NCI-H1092 treated with DMSO at 0.1 percent for 48 hours (cell line): ENCODE measurements around the gene HPD.
"Not testable (repeated sequence)": the region's sequence is repeated elsewhere in the genome, so short reads cannot be mapped to it uniquely, and the experiment has no call there.

ENCODE experiments used
- DNase-seq: peaks from one replicate; lab custom pipeline; 2025; lab: John Stamatoyannopoulos, UW

The HPD gene

GRCh38 chr12:121858662-121859572 lies at the start of gene HPD:
TSS of gene HPD (minus strand) at chr12:121858859. CDS start at chr12:121858823, 36 bp downstream.
- no peak for DNase-seq

GRCh38 chr12:121905746-121906145 lies 47.1 kb upstream of the HPD start:
- no peak for DNase-seq

- no peak for DNase-seq
Measured at GRCh38 chr12:121903202-121903601, 44.5 kb upstream of the HPD start.

GRCh38 chr12:121899590-121899989 lies 40.9 kb upstream of the HPD start:
- no peak for DNase-seq

- no peak for DNase-seq
Measured at GRCh38 chr12:121898287-121898686, 39.6 kb upstream of the HPD start.

- DNase-seq = no peak
Measured at GRCh38 chr12:121894633-121895032, 36.0 kb upstream of the HPD start.

GRCh38 chr12:121893961-121894460 lies 35.4 kb upstream of the HPD start:
- no peak for DNase-seq

GRCh38 chr12:121892673-121893561 lies 34.3 kb upstream of the HPD start:
- no peak for DNase-seq

GRCh38 chr12:121889661-121890060 lies 31.0 kb upstream of the HPD start:
- not testable (repeated sequence) for DNase-seq

- no peak for DNase-seq
Measured at GRCh38 chr12:121889274-121889624, 30.6 kb upstream of the HPD start.

- DNase-seq = peak; percentile 88
Measured at GRCh38 chr12:121888478-121889273, 30.0 kb upstream of the HPD start, which contains the start of gene PSMD9. TSS of gene PSMD9 (plus strand) at chr12:121888790. CDS start at chr12:121888857, 67 bp downstream.

- no peak for DNase-seq
Measured at GRCh38 chr12:121888083-121888477, 29.4 kb upstream of the HPD start.

- not testable (repeated sequence) for DNase-seq
Measured at GRCh38 chr12:121885129-121885528, 26.5 kb upstream of the HPD start.

GRCh38 chr12:121883315-121883660 lies 24.6 kb upstream of the HPD start:
- DNase-seq = no peak

- not testable (repeated sequence) for DNase-seq
Measured at GRCh38 chr12:121876080-121876447, 17.4 kb upstream of the HPD start.

- DNase-seq = no peak
Measured at GRCh38 chr12:121875582-121875981, 16.9 kb upstream of the HPD start.

- DNase-seq = no peak
Measured at GRCh38 chr12:121874071-121874470, 15.4 kb upstream of the HPD start.

GRCh38 chr12:121873216-121873569 lies 14.5 kb upstream of the HPD start:
- DNase-seq = no peak

GRCh38 chr12:121872546-121873215 lies 14.0 kb upstream of the HPD start:
- no peak for DNase-seq

GRCh38 chr12:121871467-121871866 lies 12.8 kb upstream of the HPD start:
- no peak for DNase-seq

GRCh38 chr12:121869229-121869628 lies 10.6 kb upstream of the HPD start:
- not testable (repeated sequence) for DNase-seq
